Medulla oblongata (tissue), 1 donor: ENCODE measurements around the gene LTF.
A peak's percentile ranks its signal among the peaks of the same experiment; 100 is the strongest.
"Not testable (repeated sequence)": the region's sequence is repeated elsewhere in the genome, so short reads cannot be mapped to it uniquely, and the experiment has no call there.

ENCODE experiments used
- DNase-seq: peaks from one replicate; pipeline ENCODE4 v3.0.0-alpha.2; 2015; ENCODE audit errors: extremely low spot score

Gene LTF

DNA sequence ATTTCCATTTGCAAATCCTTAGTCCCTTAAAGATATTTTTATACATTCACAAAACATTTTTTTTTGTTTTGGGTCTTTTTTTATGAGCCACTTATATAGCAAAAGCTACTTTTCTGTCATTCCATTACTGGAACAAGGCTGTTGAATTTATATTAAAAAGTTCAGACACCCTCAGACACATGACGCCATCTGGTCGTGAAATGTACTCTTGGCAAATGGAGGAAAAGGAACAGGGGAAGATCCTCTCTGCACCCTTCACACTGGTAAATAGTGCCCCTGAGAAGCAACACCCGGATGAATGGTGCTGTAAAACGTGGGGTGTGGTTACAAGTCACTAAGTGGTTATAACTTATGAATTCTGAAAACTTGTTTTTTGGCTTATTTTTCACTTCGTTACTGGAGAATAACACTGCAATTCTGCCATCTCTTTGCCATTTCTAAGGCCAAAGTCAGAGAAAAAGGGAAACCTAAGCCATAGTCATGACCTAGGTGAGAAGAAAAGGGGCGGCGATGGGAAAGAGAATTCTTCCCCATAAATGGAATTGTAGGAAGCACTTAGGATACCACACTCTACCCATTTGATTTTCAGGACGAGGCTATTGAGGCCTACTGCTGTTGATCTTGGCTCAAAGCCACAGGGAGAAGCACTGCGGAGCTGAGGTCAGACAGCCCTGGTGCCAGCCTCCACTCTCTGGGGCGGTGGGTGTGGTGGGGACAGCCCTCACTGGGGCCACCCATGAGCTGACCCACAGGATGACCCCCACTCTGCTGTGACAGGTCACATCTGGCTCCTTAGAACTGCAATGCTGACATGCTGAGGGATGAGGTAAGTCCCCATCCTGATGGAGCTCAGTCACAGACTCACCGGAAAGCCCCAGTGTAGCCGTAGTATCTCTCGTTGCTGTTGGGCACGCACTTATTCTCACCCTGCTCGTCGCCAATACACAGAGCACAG lies 21.9 kb downstream of the LTF start:
- DNase-seq, result no peak

DNA sequence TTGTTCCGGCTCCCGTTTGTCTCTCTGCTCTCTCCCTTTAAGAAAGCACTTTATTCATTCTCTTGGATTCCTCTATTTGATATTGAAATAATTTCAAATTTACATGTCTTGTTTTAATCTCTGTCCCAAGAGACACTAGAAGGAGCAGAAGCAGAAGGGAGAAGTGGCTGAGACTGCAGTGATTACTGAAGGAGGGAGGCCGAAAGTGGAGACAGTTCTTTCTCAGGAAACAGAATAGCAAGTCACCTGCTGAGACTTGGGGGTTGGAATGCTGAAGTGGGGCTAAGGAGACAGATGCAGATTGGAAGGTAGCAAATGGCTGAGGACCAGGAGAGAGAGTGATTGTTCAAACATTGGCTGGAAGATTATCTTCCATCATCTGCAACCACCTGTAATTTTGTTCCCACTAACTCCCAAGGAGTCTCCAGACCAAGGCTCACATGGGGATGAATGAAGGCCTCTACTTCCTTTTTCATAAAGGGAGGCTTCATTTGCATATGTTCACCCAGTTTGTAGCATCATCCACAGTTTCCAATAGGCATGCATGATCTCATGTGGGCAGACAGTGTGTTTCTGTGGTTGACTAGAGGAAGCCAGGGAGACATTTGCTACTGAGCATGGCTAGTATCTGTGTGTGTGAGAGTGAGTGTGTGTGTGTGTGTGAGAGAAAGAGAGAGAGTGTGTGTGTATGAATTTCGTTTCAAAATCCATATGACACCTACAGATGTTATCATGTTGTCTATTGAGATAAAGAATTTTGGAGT lies 24.0 kb downstream of the LTF start:
- no peak for DNase-seq

- peak; percentile 70 for DNase-seq
Measured at GRCh38 chr3:46438831-46439230, 25.9 kb downstream of the LTF start.

DNA sequence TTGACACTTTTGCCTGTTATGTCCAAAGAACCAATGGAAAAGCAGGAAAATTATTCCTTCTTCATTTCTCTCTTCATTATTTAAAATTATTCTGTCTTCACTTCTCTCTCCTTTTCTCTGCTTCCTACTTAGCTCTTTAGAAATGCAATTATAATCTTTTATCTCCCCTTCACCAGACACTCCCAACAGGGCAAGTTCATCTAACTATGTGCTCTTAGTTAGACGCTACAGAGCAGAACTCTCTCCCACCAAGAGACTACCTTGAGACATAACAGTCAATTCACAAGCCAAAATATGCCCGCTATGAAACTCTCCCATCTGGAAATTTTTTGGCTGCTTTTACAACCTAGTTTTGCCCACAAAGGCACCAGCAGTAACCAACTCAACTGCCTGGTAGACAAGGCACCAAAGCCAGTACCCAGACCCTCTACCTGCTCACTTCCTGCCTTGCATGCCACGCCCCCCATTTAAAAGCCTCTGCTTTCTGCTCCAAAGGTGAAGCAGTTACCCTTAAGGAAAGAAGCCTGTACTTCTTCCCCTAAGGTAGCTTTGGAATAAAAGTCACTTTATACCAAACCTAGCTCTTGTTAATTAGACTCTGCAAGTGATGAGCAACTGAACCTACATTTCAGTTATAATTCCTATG lies 29.5 kb downstream of the LTF start:
- DNase-seq, result no peak

- DNase-seq, result no peak
Measured at GRCh38 chr3:46433841-46434240, 30.9 kb downstream of the LTF start.

DNA sequence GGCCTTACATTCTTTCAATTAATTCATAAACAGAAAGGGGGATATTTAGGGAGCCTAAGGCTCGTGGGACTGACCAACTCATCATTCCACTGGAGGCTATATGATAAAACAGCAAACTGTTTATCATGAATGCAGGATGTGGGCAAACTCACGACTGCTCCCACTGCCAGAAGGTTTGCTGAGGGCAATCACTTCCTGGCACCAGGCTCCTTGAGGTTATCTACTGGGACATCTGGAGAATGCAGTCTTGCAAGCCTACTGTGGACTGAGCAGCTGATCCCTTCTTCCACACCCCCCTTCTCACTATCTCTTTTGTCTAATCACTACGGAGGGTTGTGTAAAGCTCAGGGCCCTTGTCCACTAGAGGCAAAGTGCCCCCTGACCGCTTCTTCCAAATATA lies 31.6 kb downstream of the LTF start:
- DNase-seq, result not testable (repeated sequence)

- not testable (repeated sequence) for DNase-seq
Measured at GRCh38 chr3:46431905-46432304, 32.8 kb downstream of the LTF start.

DNA sequence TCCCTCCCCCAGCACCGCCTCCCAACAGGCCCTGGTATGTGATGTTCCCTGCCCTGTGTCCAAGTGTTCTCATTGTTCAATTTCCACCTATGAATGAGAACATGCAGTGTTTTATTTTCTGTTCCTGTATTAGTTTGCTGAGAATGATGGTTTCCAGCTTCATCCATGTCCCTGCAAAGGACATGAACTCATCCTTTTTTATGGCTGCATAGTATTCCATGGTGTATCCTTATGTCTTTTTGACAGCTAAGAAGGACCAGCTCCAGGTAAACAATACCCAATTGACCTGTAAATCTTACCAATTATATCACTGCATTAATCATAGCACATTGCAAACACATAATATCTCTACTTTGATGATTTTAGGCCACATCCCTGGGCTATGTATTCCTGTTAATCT lies 33.8 kb downstream of the LTF start:
- DNase-seq, result not testable (repeated sequence)

- DNase-seq, result no peak
Measured at GRCh38 chr3:46429671-46430070, 35.0 kb downstream of the LTF start.

- no peak for DNase-seq
Measured at GRCh38 chr3:46429250-46429649, 35.5 kb downstream of the LTF start.

- DNase-seq, result no peak
Measured at GRCh38 chr3:46427916-46428833, 36.5 kb downstream of the LTF start.

DNA sequence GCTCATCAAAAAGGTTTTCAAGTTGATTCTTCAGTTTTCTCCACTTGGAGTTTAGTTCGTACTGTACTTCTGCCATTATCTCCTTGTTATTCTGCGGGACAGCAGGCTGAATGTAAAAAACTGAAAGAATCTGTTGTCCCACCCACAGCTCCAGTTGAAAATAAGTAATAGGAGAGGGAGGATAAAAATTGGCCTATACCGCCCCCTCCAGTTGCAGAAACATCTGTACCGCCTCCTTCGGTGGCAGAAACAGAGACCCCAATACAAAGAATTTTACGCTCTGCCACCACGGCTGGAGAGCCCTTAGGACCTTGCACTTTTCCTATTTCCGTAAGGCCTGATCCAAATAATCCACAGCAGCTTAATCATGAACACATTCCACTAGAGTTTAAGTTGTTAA lies 37.3 kb downstream of the LTF start:
- DNase-seq, result not testable (repeated sequence)

- not testable (repeated sequence) for DNase-seq
Measured at GRCh38 chr3:46426476-46426875, 38.2 kb downstream of the LTF start.

DNA sequence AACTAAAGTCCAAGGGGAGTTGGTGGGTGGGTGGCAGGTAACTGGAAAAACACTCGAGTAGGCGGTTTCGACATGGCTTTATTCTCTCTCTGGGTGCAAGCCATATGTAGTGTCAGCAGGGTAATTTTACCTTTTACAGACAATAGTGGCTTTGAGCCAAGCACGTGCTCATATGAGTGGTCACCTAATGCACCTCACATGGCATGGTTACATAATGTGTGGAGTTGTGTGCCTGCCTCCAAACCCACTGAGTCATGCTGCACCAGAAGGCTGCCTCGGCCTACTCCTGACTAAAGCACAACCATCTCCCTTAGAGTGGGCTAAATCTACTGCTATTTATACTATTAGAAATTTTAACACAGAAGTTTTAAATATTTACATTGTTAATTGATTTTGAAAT lies 41.1 kb downstream of the LTF start:
- DNase-seq, result no peak

DNA sequence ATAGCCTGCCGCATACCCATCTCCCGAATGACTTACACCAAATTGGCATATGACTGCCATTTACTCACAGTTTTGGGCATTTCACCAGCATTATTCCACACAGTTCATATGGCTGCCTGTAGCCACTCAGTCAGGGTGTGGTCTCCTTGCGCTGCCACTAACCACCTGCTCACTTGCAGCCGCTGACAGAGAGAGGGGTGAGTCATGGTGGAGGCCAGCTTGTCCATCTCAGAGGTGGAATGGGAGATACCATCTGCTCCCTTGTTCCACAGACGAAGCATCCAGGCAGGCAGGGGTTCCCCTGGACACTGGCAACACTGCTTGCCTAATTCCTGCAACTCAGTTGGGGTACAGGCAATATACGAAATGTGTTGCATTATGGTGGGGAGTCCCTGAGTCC lies 42.1 kb downstream of the LTF start:
- DNase-seq, result no peak

DNA sequence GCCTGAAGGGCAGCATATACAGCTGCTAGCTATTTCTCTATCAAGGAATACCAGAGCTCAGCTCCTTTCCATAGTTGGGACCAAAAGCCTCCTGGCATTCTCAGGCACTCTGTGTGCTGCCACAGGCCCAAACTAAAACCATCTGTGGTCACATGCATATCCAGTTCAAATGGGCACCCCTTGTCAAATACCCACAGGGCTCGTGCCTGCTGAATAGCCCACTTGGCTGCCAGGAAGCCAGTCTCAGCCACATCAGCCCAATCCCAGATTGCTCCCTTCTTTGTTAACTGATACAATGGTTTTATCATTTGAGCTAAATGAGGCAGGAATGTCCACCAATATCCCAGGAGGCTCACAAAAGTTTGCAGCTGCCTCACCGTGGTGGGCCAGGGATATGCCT lies 43.8 kb downstream of the LTF start:
- DNase-seq, result no peak

GRCh38 chr3:46419816-46420215 lies 44.9 kb downstream of the LTF start:
- DNase-seq, result no peak

DNA sequence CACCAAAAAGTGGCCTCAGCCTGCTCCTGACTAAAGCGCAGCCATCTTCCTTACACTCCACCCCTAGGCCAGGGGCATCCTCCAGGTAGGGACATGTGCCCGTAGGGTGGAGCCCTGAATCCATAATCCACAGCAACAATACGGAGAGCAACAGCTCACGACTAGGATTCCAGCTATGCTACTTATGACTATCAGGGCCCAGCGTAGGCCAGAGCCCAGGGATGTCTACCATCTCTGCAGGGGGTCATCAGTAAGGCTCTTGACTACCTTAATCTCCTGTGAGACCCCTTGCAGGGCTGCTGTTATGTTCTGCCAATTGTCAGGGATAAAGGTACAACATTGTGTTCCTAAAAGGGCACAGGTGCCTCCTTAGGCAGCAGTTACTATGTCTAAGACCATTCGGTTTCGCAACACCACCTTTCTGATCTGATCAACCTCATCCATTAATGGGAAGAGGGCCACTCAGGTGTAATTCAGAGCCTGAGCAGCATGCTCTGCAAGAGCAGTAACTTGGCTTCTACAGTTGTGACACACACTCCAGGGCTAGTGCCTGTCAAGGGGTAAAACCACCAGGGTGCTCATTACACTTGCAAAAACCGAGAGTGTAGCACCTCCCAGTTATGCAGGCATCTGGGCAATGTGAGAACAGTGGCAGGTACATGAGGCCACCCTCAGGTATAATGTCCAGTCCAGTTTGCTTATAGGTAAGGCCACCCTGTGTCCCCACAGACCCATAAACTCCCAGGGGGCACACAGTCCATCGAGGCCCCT lies 46.7 kb downstream of the LTF start:
- DNase-seq, result no peak

- DNase-seq, result no peak
Measured at GRCh38 chr3:46416811-46417510, 47.7 kb downstream of the LTF start.
